Measurements from ENCODE around the gene ICAM1.
"Not testable (repeated sequence)": the region's sequence is repeated elsewhere in the genome, so short reads cannot be mapped to it uniquely, and the experiment has no call there.

The ICAM1 gene

GRCh38 chr19:10279737-10280442 lies 9.0 kb downstream of the ICAM1 start:
- DNase-seq: no peak

GRCh38 chr19:10282043-10282442 lies 11.1 kb downstream of the ICAM1 start:
- not testable (repeated sequence) for DNase-seq

- DNase-seq: no peak
Observed at GRCh38 chr19:10283301-10284064, 12.6 kb downstream of the ICAM1 start.

- DNase-seq: no peak
Observed at GRCh38 chr19:10284065-10284959, 13.4 kb downstream of the ICAM1 start.

- no peak for DNase-seq
Observed at GRCh38 chr19:10284960-10285278, 14.0 kb downstream of the ICAM1 start.

GRCh38 chr19:10285393-10285792 lies 14.5 kb downstream of the ICAM1 start:
- no peak for DNase-seq

GRCh38 chr19:10286803-10287737 lies 16.1 kb downstream of the ICAM1 start, which contains the start of gene ICAM4:
ICAM4 (plus strand) TSS chr19:10286955; CDS start chr19:10287013, 58 bp downstream.
- no peak for DNase-seq

GRCh38 chr19:10288662-10289166 lies 17.8 kb downstream of the ICAM1 start:
- no peak for DNase-seq

- DNase-seq: peak; percentile 43
Observed at GRCh38 chr19:10289167-10289835, 18.4 kb downstream of the ICAM1 start.

GRCh38 chr19:10289836-10290356 lies 19.0 kb downstream of the ICAM1 start, which contains the start of gene ICAM5:
ICAM5 (plus strand) TSS chr19:10289952; CDS start chr19:10290044, 92 bp downstream.
- DNase-seq: peak; percentile 35

- DNase-seq: no peak
Observed at GRCh38 chr19:10290357-10290875, 19.5 kb downstream of the ICAM1 start.

- DNase-seq: peak; percentile 31
Observed at GRCh38 chr19:10290876-10291553, 20.1 kb downstream of the ICAM1 start.

- DNase-seq: no peak
Observed at GRCh38 chr19:10291554-10292205, 20.8 kb downstream of the ICAM1 start.

GRCh38 chr19:10292206-10292788 lies 21.4 kb downstream of the ICAM1 start:
- DNase-seq: peak; percentile 57

- no peak for DNase-seq
Observed at GRCh38 chr19:10292789-10293636, 22.1 kb downstream of the ICAM1 start.

- DNase-seq: no peak
Observed at GRCh38 chr19:10293637-10294367, 22.9 kb downstream of the ICAM1 start.

- no peak for DNase-seq
Observed at GRCh38 chr19:10294368-10294697, 23.4 kb downstream of the ICAM1 start.

All from activated gamma-delta T cell (primary cell).